Memory B cell (primary cell): Measurements from ENCODE around the gene PI4KA.
"Not testable (repeated sequence)": the region's sequence is repeated elsewhere in the genome, so short reads cannot be mapped to it uniquely, and the experiment has no call there.

ENCODE experiments used
- ATAC-seq: fragments of 150-1000 bp; cut with Tn5 transposase; 2 replicates; pipeline ENCODE4 v1.10.0; 2021; ENCODE audit warnings: low read depth, mild to moderate bottlenecking, moderate library complexity
- DNase-seq, 2 donors: peaks; one replicate each; pipeline ENCODE4 v3.0.0; 2022; ENCODE audit warnings: low spot score in 2 of 2
- H3K27ac Mint-ChIP-seq: one replicate; pipeline ENCODE4 v1.8.0; 2022; ENCODE audit warnings: mild to moderate bottlenecking, moderate library complexity, mixed read lengths
- H3K27me3 Mint-ChIP-seq: one replicate; pipeline ENCODE4 v1.8.0; 2022; ENCODE audit warnings: mixed read lengths
- H3K36me3 Mint-ChIP-seq: one replicate; pipeline ENCODE4 v1.8.0; 2022; ENCODE audit warnings: mild to moderate bottlenecking, mixed read lengths
- H3K4me1 Mint-ChIP-seq: one replicate; pipeline ENCODE4 v1.8.0; 2022; ENCODE audit warnings: mixed read lengths
- H3K4me3 Mint-ChIP-seq: one replicate; pipeline ENCODE4 v1.8.0; 2022; ENCODE audit warnings: mild to moderate bottlenecking, moderate library complexity, mixed read lengths
- H3K9me3 Mint-ChIP-seq: one replicate; pipeline ENCODE4 v1.8.0; 2022; ENCODE audit warnings: mixed read lengths

The PI4KA gene

DNA sequence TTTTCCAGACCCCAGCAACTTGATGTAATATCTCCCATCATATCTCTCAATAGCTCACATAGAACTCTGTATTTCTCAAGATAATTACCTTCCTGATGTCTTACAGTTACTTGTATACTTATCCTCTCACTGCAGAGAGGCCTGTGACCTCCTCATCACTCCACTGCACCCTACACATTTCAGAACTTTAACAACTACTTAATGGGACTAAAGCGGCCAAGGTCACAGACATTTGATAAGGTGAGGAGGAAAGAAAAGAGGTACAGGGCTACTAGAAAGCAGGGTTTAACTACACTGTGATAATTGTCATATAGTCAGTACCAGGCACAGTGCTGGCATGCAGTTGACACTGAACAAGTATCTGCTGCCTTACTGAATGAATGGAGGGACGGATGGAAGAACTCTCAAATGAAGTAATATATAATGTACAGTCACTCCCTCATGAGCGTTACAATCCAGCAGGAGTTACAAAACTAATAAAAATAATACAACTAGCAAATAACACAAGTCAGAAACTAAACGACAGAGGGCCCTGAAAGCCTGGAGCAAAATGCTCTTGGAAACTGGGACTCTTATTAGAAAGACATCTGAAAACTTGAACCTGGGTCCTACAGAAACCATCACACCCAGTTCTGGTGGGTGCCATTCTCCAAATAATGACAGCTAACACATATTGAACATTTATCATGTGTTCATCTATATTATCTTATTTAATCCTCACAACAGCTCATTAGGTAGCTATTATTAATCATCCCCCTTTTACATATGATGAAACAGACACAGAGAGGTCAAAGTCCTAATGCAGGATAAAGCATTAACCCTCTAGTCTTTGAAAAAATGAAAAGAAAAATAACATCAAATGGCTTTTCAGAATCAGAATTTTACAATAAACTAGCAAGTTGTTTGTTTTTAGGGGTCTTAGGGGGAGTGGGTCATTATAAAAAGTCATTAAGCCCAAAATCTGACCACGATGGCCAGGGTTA is 14.3 kb downstream of the PI4KA start:
- peaks cover 5% of the 10 kb centered on the region for H3K36me3 Mint-ChIP-seq
- ATAC-seq (no peak), DNase-seq (no peak)
- H3K27ac Mint-ChIP-seq: no peak overlapping the region
- peaks cover 25% of the 10 kb centered on the region for H3K4me1 Mint-ChIP-seq
- H3K27me3 Mint-ChIP-seq: no peaks in the 10 kb centered on the region
- no peak overlapping the region for H3K4me3 Mint-ChIP-seq
- no peaks in the 10 kb centered on the region for H3K9me3 Mint-ChIP-seq

DNA sequence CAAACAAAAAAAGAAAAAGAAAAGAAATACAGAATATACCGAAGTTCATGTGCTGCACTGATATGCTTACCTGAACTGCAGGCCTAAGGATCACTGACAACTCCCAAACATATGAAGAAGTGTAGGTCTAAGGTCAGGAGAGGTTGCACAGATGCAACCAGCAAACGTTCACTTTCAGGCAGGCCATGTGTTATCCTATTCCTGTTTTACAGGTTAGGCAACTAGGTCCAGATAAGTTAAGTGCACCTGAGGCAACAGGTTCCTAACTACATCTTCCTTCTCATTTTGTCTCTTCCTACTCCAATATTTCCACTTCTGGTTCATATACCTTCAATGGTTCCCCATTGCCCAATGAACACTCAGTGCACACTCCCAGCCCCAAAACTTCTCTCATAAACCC is 15.1 kb downstream of the PI4KA start:
- no peak for DNase-seq
- no peaks in the 10 kb centered on the region for H3K9me3 Mint-ChIP-seq
- peaks cover 5% of the 10 kb centered on the region for H3K36me3 Mint-ChIP-seq
- no peak overlapping the region for H3K4me3 Mint-ChIP-seq
- ATAC-seq: no peak
- no peaks in the 10 kb centered on the region for H3K27me3 Mint-ChIP-seq
- no peak overlapping the region for H3K27ac Mint-ChIP-seq
- peaks cover 20% of the 10 kb centered on the region for H3K4me1 Mint-ChIP-seq

DNA sequence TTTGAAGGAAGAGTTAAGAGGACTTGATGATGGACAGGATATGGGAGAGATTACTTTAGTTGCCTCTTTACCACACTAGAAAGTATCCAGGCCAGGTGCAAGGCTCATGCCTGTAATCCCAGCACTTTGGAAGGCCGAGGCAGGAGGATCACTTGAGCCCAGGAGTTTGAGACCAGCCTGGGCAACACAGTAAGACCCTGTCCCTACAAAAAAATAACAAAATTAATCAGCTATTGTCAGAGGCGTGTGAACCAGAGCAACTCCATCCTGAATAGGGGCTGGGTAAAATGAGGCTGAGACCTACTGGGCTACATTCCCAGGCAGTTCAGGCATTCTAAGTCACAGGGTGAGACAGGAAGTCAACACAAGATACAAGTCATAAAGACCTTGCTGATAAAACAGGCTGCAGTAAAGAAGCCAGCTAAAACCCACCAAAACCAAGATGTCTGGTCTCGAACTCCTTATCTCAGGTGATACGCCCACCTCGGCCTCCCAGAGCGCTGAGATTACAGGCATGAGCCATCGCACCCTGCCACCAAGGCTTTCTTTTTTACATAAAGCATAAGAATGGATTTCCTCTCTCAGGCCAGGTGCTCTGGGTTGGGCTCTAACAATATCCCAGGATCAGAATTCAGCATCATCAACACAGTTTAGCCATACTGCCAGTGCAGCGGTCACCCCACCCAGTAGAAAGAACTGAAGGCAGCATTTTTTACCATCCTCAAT is 17.8 kb downstream of the PI4KA start:
- ATAC-seq (no peak), DNase-seq (no peak)
- H3K4me3 Mint-ChIP-seq: no peak overlapping the region
- H3K9me3 Mint-ChIP-seq: no peaks in the 10 kb centered on the region
- peak overlapping the region; percentile 22 for H3K27ac Mint-ChIP-seq
- H3K27me3 Mint-ChIP-seq: no peaks in the 10 kb centered on the region
- H3K36me3 Mint-ChIP-seq: peaks cover 5% of the 10 kb centered on the region
- H3K4me1 Mint-ChIP-seq: peaks cover 23% of the 10 kb centered on the region

DNA sequence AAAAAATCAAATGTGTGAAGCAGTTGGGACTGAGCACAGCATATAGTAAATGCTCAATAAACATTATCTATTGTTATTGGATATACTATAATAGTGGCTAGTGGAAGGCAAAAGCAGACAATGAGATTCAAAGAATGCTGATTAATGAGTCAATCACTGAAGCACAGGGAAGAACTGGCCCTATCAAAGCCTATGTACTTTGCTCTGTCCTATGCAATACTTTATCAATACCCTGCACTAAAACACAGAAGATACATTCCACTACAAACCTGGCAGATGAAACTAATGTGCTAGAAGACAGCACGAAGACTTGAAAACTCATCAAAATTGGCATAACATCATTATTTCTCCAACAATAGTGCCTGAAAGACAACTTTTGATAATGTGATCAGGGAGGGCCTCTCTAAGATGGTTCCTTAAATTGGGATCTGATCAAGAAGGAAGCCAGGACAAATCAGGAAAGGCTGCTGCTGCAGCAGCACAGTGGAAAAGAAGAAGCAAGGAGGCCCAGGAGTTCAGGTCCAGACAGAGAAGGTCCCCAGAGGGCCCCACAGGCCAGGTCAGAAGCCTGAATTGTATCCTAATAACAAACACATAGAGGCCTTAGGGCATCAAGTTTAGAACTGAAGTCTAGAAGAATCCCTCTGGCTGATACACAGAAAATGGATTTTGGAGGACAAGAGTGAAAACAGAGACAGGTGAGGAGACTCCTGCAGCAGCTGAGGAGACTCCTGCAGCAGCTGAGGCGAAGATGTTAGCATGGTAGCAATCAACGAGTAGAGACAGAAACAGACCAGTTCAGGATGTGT is 18.6 kb downstream of the PI4KA start:
- ATAC-seq: no peak
- no peak overlapping the region for H3K4me3 Mint-ChIP-seq

DNA sequence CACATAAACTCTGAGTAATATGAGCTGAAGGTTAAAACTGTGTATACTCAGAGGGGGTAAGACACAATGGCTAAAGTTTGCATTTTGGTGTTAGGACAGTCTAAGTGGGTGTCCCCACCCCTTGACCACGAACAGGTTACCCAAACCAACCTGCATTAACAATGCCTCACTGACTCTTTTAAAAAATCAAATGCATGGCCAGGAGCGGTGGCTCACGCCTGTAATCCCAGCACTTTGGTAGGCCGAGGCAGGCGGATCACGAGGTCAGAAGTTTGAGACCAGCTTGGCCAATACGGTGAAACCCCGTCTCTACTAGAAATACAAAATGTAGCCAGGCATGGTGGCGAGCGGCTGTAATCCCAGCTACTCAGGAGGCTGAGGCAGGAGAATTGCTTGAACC is 19.3 kb downstream of the PI4KA start:
- H3K27ac Mint-ChIP-seq, H3K9me3 Mint-ChIP-seq, ATAC-seq, H3K36me3 Mint-ChIP-seq, DNase-seq, H3K4me3 Mint-ChIP-seq, H3K27me3 Mint-ChIP-seq: not testable (repeated sequence)
- H3K4me1 Mint-ChIP-seq: peaks cover 23% of the 10 kb centered on the region

More for the DNA sequence above, 18.6 kb downstream of the PI4KA start:
- Mint-ChIP-seq H3K4me1 (peaks cover 23% of the 10 kb centered on the region), H3K27me3 (no peaks in the 10 kb centered on the region), H3K36me3 (peaks cover 7% of the 10 kb centered on the region), H3K27ac (peak overlapping the region; percentile 22), H3K9me3 (no peaks in the 10 kb centered on the region)
- DNase-seq: no peak

DNA sequence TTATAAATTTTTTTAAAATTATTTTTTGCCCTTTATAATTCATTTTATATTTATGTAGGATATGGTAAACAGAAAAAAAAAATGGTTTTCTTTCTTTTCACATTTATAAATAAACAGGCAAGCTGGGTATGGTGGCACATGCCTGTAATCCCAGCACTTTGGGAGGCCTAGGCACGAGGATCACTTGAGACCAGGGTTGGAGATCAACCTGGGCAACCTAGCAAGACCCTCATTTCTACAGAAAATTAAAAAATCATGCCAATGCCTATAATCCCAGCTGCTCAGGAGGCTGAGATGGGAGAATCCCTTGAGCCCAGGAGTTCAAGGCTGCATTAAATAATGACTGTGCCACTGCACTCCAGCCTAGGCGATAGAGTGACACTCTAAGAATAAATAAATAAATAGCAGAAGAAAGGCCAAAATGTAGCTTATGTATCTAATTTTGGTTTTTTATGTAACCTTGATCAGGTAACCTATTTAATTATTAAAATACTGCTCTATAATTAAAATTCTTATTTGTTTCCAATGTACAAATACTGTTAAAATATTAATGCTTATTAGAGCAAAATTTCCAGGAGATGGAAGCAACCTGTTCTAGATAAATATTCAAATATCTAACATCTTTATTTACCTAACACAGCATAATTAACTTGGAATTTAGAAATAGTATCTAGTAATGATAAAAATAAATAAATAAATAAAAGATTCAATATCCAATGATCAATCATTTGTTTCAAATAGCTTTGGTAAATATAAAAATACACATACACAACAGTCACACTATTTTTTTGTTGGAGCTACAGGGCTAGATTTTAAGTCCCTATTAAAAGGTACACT is 21.4 kb downstream of the PI4KA start:
- no peaks in the 10 kb centered on the region for H3K27me3 Mint-ChIP-seq
- no peaks in the 10 kb centered on the region for H3K9me3 Mint-ChIP-seq
- no peak overlapping the region for H3K27ac Mint-ChIP-seq
- H3K36me3 Mint-ChIP-seq: peaks cover 18% of the 10 kb centered on the region
- no peak overlapping the region for H3K4me3 Mint-ChIP-seq
- DNase-seq (no peak), ATAC-seq (no peak)
- peaks cover 16% of the 10 kb centered on the region for H3K4me1 Mint-ChIP-seq

DNA sequence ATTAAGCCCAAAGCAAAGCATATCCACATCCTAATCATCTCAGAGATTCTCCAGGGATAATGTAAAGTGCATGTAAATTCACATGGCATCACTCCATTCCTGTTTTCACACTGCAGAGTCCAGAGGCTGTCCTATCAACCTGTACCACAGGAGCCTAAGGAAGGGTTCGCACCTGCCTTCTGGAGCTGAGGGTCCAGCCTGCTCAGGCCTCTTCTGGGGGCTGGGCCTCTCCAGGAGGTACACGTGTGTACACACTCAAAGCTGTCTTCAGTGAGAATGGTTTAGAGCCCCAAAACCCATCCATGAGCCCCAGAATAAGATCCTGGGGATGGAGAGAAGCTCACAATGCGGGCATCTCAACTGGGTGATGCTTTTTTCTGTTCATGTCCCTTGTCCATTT is 23.9 kb downstream of the PI4KA start:
- H3K4me1 Mint-ChIP-seq: peaks cover 5% of the 10 kb centered on the region
- no peak overlapping the region for H3K4me3 Mint-ChIP-seq
- H3K9me3 Mint-ChIP-seq: no peaks in the 10 kb centered on the region
- ATAC-seq (no peak), DNase-seq (no peak)
- no peak overlapping the region for H3K27ac Mint-ChIP-seq
- no peaks in the 10 kb centered on the region for H3K27me3 Mint-ChIP-seq
- H3K36me3 Mint-ChIP-seq: peaks cover 25% of the 10 kb centered on the region

DNA sequence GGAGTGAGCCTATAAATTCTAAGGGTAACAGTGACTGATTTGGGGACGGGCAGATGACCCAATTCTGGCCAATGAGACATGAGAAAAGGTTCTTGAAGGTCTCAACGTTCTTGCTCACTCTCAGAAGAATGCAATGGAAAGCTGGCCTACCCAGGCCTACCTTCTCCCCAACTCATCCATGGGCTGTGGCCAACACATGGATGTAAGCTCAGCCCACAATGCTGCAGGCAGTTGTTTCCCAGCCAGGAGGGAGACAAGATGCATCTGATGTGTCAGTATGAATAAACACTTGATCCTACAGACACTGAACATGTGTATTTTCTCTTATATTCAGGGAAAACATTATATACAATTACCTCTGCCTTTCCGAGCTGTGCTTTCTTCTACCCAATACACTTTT is 24.4 kb downstream of the PI4KA start:
- DNase-seq (no peak), ATAC-seq (no peak)
- Mint-ChIP-seq H3K9me3 (no peaks in the 10 kb centered on the region), H3K4me3 (no peak overlapping the region), H3K36me3 (peaks cover 30% of the 10 kb centered on the region), H3K4me1 (peaks cover 5% of the 10 kb centered on the region), H3K27me3 (no peaks in the 10 kb centered on the region), H3K27ac (no peak overlapping the region)

DNA sequence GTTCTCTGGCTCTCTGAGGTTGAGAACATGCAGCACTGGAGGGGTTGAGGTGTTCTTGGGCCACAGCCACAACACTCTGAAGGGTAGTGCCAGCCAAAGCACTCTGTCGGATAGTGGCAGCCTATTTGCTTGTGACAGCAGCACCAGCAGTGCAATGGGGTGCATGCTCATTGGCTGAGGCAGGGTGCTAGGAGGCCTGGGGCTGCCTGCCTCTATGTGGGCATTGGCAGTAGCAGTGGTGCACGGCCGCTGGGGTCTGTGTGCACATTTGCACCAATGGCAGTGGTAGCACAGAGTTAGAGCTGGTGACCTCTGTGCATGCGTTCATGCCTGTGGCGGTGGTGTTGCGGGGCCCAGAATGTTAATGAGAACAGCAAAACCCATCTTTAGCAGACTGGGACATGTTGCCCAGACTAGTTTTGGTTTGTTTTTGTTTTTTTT is 25.4 kb downstream of the PI4KA start:
- Mint-ChIP-seq H3K36me3 (peaks cover 37% of the 10 kb centered on the region), H3K27ac (no peak overlapping the region), H3K27me3 (no peaks in the 10 kb centered on the region), H3K9me3 (no peaks in the 10 kb centered on the region), H3K4me1 (peaks cover 5% of the 10 kb centered on the region), H3K4me3 (no peak overlapping the region)
- DNase-seq (no peak), ATAC-seq (no peak)

DNA sequence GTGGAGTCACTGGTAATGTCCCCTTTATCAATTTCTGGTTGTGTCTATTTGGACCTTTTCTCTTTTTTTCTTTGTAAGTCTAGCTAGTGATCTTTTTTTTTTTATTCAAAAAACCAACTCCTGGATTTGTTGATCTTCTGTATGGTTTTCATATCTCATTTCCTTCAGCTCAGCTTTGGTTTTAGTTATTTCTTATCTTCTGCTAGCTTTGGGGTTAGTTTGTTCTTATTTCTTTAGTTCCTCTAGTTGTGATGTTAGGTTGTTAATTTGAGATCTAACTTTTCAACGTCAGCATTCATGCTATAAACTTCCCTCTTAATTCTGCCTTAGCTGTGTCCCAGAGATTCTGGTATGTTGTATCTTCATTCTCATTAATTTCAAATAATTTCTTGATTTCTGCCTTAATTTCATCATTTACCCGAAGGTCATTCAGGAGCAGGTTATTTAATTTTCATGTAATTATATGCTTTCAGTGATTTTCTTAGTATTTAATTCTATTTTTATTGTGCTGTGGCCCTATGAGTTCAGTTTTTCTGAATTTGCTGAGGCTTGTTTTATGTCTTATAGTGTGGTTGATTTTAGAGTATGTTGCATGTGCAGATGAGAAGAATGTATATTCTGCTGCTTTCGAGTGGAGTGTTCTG is 29.0 kb downstream of the PI4KA start:
- Mint-ChIP-seq H3K36me3 (peaks cover 43% of the 10 kb centered on the region), H3K9me3 (no peaks in the 10 kb centered on the region), H3K27ac (peak overlapping the region; percentile 46), H3K4me3 (no peak overlapping the region), H3K27me3 (no peaks in the 10 kb centered on the region), H3K4me1 (no peaks in the 10 kb centered on the region)
- ATAC-seq (no peak), DNase-seq (no peak)

DNA sequence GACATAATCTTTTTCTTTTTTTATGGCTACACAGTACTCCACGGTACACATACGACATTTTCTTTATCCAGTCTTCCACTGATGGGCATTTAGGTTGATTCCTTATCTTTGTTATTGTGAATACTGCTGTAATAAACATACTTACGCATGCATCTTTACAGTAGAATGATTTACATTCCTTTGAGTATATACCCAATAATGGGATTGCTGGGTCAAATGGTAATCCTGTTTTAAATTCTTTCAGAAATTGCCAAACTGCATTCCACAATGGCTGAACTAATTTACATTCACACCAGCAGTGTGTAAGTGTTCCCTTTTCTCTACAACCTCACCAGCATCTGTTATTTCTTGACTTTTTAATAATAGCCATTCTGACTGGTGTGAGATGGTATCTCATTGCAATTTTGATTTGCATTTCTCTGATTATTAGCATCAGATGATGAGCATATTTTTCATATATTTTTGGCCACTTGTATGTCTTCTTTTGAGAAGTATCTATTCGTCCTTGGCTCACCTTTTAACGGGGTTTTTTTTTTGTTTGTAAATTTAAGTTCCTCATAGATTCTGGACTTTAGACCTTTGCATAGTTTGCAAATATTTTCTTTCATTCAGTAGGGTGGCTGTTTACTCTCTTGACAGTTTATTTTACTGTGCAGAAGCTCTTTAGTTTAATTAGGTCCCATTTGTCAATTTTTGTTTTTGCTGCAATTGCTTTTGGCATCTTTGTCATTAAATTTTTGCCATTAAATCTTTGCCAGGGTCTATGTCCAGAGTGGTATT is 32.0 kb downstream of the PI4KA start:
- not testable (repeated sequence) for DNase-seq, H3K9me3 Mint-ChIP-seq, ATAC-seq, H3K27me3 Mint-ChIP-seq, H3K4me1 Mint-ChIP-seq, H3K4me3 Mint-ChIP-seq, H3K27ac Mint-ChIP-seq
- H3K36me3 Mint-ChIP-seq: peaks cover 34% of the 10 kb centered on the region

DNA sequence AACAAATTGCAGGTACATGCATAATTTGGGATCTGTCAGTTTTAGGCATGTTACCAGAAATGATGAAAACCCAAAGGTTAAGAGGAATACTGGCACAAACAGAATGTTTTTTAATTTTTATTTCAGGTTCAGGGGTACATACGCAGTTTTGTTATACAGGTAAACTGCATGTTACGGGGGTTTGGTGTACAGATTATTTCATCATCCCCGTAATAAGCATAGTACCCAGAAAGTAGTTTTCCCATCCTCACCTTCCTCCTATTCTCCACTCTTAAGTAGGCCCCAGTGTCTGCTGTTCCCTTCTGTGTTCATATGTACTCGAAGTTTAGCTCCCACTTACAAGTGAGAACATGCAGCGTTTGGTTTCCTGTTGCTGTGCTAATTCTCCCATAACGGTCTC is 33.0 kb downstream of the PI4KA start:
- ATAC-seq (no peak), DNase-seq (no peak)
- no peaks in the 10 kb centered on the region for H3K9me3 Mint-ChIP-seq
- H3K4me3 Mint-ChIP-seq: no peak overlapping the region
- no peaks in the 10 kb centered on the region for H3K4me1 Mint-ChIP-seq
- H3K27ac Mint-ChIP-seq: no peak overlapping the region
- no peaks in the 10 kb centered on the region for H3K27me3 Mint-ChIP-seq
- H3K36me3 Mint-ChIP-seq: peaks cover 35% of the 10 kb centered on the region
